Immature natural killer cell (primary cell): ENCODE measurements around the gene CD79B. TPM values are rescaled to one million over a fixed set of nuclear protein-coding genes. Genes with fewer than 3 reads are reported as not detected.
A peak's percentile ranks its signal among the peaks of the same experiment; 100 is the strongest.

Experiments used
- DNase-seq, 3 donors: peaks; one replicate each; pipeline ENCODE4 v3.0.0; 2022; ENCODE audit warnings: mixed read lengths in 1 of 3
- H3K27ac Mint-ChIP-seq, 6 donors: one replicate each; pipeline ENCODE4 v1.8.0; 2020; ENCODE audit warnings: mixed read lengths in 6 of 6, mild to moderate bottlenecking in 5 of 6, inconsistent platforms in 4 of 6, moderate library complexity in 3 of 6
- H3K27me3 Mint-ChIP-seq, 3 donors: one replicate each; pipeline ENCODE4 v1.8.0; 2020 to 2021; ENCODE audit warnings: low read depth in 3 of 3, mild to moderate bottlenecking in 3 of 3, mixed read lengths in 3 of 3, moderate library complexity in 3 of 3, inconsistent platforms in 1 of 3
- H3K36me3 Mint-ChIP-seq, 3 donors: one replicate each; pipeline ENCODE4 v1.8.0; 2020; ENCODE audit warnings: mixed read lengths in 3 of 3, inconsistent platforms in 2 of 3, mild to moderate bottlenecking in 2 of 3
- H3K4me1 Mint-ChIP-seq, 2 donors: one replicate each; pipeline ENCODE4 v1.8.0; 2020; ENCODE audit warnings: inconsistent platforms in 2 of 2, mild to moderate bottlenecking in 2 of 2, mixed read lengths in 2 of 2, moderate library complexity in 1 of 2
- H3K4me3 Mint-ChIP-seq, 5 donors: one replicate each; pipeline ENCODE4 v1.8.0; 2020; ENCODE audit warnings: mild to moderate bottlenecking in 5 of 5, mixed read lengths in 5 of 5, inconsistent platforms in 3 of 5, moderate library complexity in 3 of 5
- H3K9me3 Mint-ChIP-seq, 6 donors: one replicate each; pipeline ENCODE4 v1.8.0; 2020; ENCODE audit warnings: mild to moderate bottlenecking in 6 of 6, mixed read lengths in 6 of 6, inconsistent platforms in 4 of 6, moderate library complexity in 3 of 6
- polyA plus RNA-seq, 3 donors: library from polyadenylated mRNA; unstranded; fragments of 300-500 nt; fragmentation: Illumina TruSeq; gene quantifications; one replicate each; pipeline ENCODE4 v1.2.3, GENCODE V29; 2021

CD79B gene
- polyA plus RNA-seq, 3 donors from 2014 or later: 45.8 to 67.3 (median 51.9) TPM

GRCh38 chr17:63962298-63962744 lies 30.2 kb upstream of the CD79B start:
- H3K36me3 Mint-ChIP-seq: no peaks in the 10 kb centered on the region
- H3K4me1 Mint-ChIP-seq: peaks cover 16 to 18% of the 10 kb centered on the region in 2 donors
- H3K27me3 Mint-ChIP-seq: peaks cover 0 to 3% (median 0%) of the 10 kb centered on the region in 3 donors
- peak overlapping the region in 1 of 5 donors; percentile 27 for H3K4me3 Mint-ChIP-seq
- H3K27ac Mint-ChIP-seq: peak overlapping the region in 1 of 6 donors; percentile 79
- DNase-seq: no peak
- no peaks in the 10 kb centered on the region for H3K9me3 Mint-ChIP-seq

- DNase-seq: peak; percentile 13 to 41 (median 16)
- H3K9me3 Mint-ChIP-seq: no peaks in the 10 kb centered on the region
- H3K4me3 Mint-ChIP-seq: peak overlapping the region in 2 of 5 donors; percentile 23 to 55
- peaks cover 9 to 11% of the 10 kb centered on the region in 2 donors for H3K4me1 Mint-ChIP-seq
- H3K27ac Mint-ChIP-seq: peak overlapping the region in 2 of 6 donors; percentile 35 to 53
- no peaks in the 10 kb centered on the region for H3K36me3 Mint-ChIP-seq
- H3K27me3 Mint-ChIP-seq: peaks cover 0 to 3% (median 0%) of the 10 kb centered on the region in 3 donors
These were observed 29.5 kb upstream of the CD79B start for GRCh38 chr17:63961355-63962212.

GRCh38 chr17:63960430-63960829 lies 28.3 kb upstream of the CD79B start:
- no peak overlapping the region for H3K4me3 Mint-ChIP-seq
- H3K27ac Mint-ChIP-seq: no peak overlapping the region
- peaks cover 7 to 13% of the 10 kb centered on the region in 2 donors for H3K4me1 Mint-ChIP-seq
- H3K36me3 Mint-ChIP-seq: no peaks in the 10 kb centered on the region
- DNase-seq: no peak
- peaks cover 0 to 3% (median 0%) of the 10 kb centered on the region in 3 donors for H3K27me3 Mint-ChIP-seq
- H3K9me3 Mint-ChIP-seq: no peaks in the 10 kb centered on the region

DNA sequence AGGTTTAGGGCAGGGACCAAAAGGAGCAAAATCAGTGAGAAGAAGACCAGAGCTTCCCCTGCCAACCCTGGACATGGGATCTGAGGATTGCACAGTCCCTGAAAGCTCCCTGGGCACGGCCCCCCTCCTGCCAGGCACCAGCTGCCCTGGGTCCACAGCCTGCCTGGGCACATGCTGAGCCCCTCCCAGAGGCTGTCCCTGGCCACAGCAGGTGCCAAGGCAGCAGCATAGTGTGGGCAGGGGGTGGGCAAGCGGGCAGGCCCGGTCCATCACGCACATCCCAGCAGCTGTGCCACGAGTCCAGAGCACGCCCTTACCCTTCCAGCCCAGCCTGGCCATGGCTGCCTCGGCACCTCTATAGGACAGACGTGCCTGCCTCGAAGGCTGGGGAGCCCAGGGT lies 27.9 kb upstream of the CD79B start:
- no peaks in the 10 kb centered on the region for H3K36me3 Mint-ChIP-seq
- H3K4me3 Mint-ChIP-seq: no peak overlapping the region
- DNase-seq: no peak
- H3K27ac Mint-ChIP-seq: peak overlapping the region in 1 of 6 donors; percentile 7
- peaks cover 0 to 3% (median 0%) of the 10 kb centered on the region in 3 donors for H3K27me3 Mint-ChIP-seq
- peaks cover 9 to 18% of the 10 kb centered on the region in 2 donors for H3K4me1 Mint-ChIP-seq
- H3K9me3 Mint-ChIP-seq: no peaks in the 10 kb centered on the region

DNA sequence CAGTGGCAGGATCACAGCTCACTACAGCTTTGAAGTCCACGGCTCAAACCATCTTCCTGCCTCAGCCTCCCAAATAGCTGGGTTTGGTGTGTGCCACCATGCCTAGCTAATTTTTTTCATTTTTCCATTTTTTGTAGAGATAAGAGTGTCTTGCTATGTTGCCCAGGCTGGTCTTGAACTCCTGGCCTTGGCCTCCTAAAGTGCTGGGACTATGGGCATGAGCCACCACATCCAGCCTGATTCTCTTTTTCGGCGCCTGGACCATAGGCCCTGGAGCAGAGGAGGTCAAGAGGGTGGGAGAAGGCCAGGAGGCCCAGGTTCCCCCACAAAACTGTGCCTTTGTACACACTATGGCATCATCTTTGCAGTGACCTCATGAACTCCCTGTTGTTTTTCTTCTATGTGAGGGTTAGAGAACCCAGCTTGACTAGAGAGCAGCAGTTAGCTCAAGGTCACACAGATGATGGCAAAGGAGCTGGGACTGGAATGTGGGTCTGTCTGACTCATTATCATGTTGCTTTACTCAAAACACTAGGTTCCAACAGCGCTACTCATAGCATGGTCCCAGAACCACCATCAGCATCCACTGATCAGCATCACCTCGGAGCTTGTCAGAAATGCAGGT lies 24.3 kb upstream of the CD79B start:
- no peak for DNase-seq
- H3K4me1 Mint-ChIP-seq: peaks cover 20 to 30% of the 10 kb centered on the region in 2 donors
- H3K9me3 Mint-ChIP-seq: no peaks in the 10 kb centered on the region
- peak overlapping the region in 1 of 6 donors; percentile 1 for H3K27ac Mint-ChIP-seq
- peaks cover 0 to 4% (median 3%) of the 10 kb centered on the region in 3 donors for H3K27me3 Mint-ChIP-seq
- H3K36me3 Mint-ChIP-seq: no peaks in the 10 kb centered on the region
- no peak overlapping the region for H3K4me3 Mint-ChIP-seq

DNA sequence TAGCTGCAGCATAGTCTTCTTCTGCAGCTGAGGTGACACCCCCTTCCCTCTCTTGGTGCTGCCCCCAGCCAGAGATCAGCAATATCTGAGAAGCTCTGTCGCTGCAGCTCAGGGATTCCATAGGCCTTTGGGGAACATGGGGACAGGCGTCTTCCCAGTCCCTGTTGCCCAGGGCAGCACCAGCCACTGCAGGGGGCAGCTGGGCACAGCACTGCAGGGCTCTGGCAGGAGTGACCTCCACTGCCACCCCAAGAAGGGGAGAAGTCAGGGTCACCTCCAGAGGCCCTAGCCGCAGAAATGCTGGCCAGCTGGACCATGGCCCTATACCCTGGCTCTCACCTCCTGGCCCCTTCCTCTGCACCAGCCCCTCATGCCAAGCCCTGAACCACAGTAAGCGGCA lies 23.7 kb upstream of the CD79B start:
- Mint-ChIP-seq H3K4me3 (peak overlapping the region in 1 of 5 donors; percentile 16), H3K4me1 (peaks cover 18 to 30% of the 10 kb centered on the region in 2 donors), H3K9me3 (no peaks in the 10 kb centered on the region), H3K27ac (peak overlapping the region in 5 of 6 donors; percentile 26 to 69 (median 51)), H3K27me3 (peaks cover 0 to 4% (median 3%) of the 10 kb centered on the region in 3 donors), H3K36me3 (no peaks in the 10 kb centered on the region)
- no peak for DNase-seq

DNA sequence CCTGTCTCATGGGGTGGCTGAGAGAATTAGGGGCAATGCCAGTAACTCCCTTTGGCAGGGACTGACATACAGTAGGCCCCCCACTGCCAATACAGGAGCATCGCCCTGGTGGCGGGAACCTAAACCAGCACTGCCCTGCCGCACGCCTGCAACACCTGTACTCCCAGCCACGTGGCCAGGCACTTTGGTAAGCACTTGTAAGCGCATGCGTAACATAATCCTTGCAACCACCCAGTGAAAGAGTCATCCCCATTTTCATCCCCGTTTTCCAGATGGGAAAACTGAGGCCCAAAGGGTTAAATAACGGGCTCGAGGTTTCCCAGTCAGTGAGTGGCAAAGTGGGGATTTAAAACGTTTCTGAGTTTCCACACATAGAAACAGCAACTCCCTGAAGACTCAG lies 23.1 kb upstream of the CD79B start:
- no peak for DNase-seq
- Mint-ChIP-seq H3K4me3 (no peak overlapping the region), H3K27me3 (peaks cover 0 to 4% (median 0%) of the 10 kb centered on the region in 3 donors), H3K4me1 (peaks cover 18 to 30% of the 10 kb centered on the region in 2 donors), H3K36me3 (no peaks in the 10 kb centered on the region), H3K9me3 (no peaks in the 10 kb centered on the region), H3K27ac (peak overlapping the region in 1 of 6 donors; percentile 65)

DNA sequence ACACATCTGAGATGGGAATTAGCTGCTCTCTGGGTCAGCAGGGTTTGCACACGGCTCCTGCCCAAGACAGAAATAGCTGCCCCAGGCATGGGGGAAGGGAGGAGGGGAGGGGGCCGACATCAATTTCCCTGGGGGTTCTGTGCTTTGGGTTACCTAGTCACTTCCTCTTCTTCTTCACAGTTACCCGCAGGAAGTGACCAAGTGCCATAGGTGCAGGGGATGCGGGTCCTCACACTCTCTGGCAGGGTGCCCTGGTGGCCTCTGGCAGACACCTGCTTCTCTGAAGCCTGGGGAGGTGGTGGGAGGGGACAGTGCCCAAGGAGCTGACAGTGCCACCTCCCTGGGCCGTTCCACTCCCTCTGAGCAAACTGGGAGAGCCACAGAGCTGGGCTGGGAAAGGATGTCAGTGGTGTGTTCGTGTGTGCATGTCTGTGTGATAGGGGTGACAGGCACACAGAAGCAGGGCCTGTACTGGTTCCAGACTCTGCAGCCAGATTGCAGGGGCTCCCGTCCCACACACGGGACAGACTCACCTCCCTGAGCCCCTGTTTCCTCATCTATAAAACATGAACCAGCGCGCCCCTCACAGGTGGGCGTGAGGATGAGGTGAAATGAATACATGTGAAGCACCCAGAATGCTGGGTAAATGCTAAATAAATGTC lies 22.4 kb upstream of the CD79B start:
- H3K9me3 Mint-ChIP-seq: no peaks in the 10 kb centered on the region
- H3K4me3 Mint-ChIP-seq: peak overlapping the region; percentile 31 to 70 (median 54)
- no peaks in the 10 kb centered on the region for H3K36me3 Mint-ChIP-seq
- H3K4me1 Mint-ChIP-seq: peaks cover 18 to 30% of the 10 kb centered on the region in 2 donors
- H3K27ac Mint-ChIP-seq: peak overlapping the region; percentile 29 to 93 (median 82)
- DNase-seq: peak; percentile 61 to 65 (median 63)
- H3K27me3 Mint-ChIP-seq: peaks cover 0 to 4% (median 0%) of the 10 kb centered on the region in 3 donors

DNA sequence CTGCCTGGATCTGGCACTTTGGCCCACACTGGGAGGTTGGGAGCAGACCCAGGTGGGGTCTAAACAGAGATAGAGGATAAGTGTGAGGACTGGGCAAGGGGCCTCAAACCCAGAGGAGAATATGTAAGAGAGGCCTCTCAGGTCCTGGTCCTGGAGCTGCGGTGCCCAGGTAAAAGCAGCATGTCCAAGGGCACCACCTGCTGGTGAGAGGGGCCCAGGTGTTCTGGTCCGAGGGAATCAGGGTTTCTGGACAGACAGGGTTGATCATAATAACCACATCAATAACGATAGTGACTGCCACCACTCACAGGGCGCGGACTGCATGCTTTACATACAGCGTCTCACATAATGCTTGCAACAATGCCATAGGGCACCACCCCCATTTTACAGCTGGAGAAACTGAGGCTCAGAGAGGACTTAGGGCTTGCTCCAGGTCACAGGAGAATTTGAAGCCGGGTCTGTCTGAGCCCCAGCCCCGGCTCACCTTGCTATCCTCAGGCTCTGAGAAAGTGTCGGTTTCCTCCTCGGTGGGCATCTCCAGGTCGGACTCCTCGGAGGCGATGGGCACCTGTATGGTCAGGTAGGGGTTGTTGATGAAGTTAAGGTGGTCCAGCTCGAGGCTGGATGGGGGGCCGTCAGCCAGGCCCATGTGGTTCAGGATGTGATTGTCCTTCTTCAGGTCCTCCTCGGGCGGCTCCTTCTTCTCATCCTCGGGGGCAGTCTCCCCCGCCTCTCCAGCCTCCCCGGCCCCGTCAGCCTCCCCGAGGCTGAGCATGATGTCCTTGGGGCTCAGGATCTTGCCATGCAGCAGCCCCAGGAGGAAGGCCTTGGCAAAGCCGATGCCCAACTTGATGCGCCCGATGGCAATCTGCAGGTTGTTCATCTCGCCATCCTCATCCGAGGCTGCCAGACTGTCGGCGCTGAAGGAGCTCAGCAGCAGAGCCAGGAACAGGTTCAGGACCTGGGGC lies 19.1 kb upstream of the CD79B start:
- Mint-ChIP-seq H3K36me3 (no peaks in the 10 kb centered on the region), H3K27me3 (peaks cover 0 to 7% (median 6%) of the 10 kb centered on the region in 3 donors), H3K4me1 (peaks cover 24 to 38% of the 10 kb centered on the region in 2 donors), H3K27ac (peak overlapping the region in 1 of 6 donors; percentile 27), H3K4me3 (no peak overlapping the region), H3K9me3 (no peaks in the 10 kb centered on the region)
- DNase-seq: peak in 1 of 3 donors; percentile 9

DNA sequence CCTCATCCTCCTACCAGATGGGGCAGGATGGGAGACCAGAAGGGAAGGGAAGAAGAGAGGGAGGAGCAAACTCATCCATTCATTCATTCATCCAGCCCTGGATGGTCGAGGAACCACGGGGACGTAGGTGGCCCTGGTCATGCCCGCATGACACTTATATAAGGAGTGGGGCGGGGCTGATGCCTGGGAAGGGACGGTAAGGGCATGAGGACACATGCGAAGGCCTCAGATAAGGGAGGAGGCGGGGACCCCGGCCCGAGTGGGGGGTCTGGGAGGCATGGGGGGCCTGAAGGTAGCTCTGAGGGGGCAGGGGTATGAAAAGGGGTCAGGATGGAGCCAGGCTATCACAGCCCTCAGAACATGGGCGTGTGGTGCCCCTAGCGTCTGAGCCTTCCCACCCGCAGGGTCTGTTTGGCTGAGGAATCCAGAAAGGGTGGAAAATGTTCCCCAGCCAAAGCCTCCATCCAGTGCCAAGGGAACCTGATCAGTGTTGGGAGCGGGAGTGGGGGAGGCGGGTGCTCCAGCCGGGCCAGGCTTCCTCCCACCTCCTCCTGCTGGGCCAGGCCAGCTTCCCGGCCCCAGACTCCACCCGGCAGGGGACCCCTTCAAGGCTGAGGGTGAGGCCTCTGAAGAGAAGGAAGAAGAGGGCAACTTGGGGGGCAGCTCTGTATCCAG lies 17.6 kb upstream of the CD79B start:
- Mint-ChIP-seq H3K36me3 (no peaks in the 10 kb centered on the region), H3K27me3 (peaks cover 0 to 7% (median 6%) of the 10 kb centered on the region in 3 donors), H3K27ac (no peak overlapping the region), H3K4me3 (no peak overlapping the region), H3K4me1 (peaks cover 24 to 36% of the 10 kb centered on the region in 2 donors), H3K9me3 (no peaks in the 10 kb centered on the region)
- DNase-seq: no peak

GRCh38 chr17:63948521-63948920 lies 16.4 kb upstream of the CD79B start:
- peaks cover 0 to 7% (median 6%) of the 10 kb centered on the region in 3 donors for H3K27me3 Mint-ChIP-seq
- no peaks in the 10 kb centered on the region for H3K36me3 Mint-ChIP-seq
- no peak overlapping the region for H3K4me3 Mint-ChIP-seq
- no peaks in the 10 kb centered on the region for H3K9me3 Mint-ChIP-seq
- peaks cover 13 to 25% of the 10 kb centered on the region in 2 donors for H3K4me1 Mint-ChIP-seq
- H3K27ac Mint-ChIP-seq: no peak overlapping the region
- DNase-seq: no peak

GRCh38 chr17:63947711-63948330 lies 15.7 kb upstream of the CD79B start:
- no peaks in the 10 kb centered on the region for H3K36me3 Mint-ChIP-seq
- peaks cover 0 to 7% (median 6%) of the 10 kb centered on the region in 3 donors for H3K27me3 Mint-ChIP-seq
- no peak overlapping the region for H3K4me3 Mint-ChIP-seq
- H3K4me1 Mint-ChIP-seq: peaks cover 13 to 25% of the 10 kb centered on the region in 2 donors
- H3K27ac Mint-ChIP-seq: no peak overlapping the region
- DNase-seq: no peak
- no peaks in the 10 kb centered on the region for H3K9me3 Mint-ChIP-seq
